GM19468 (cell line): Measurements from ENCODE around the gene TLE4.
"Not testable (repeated sequence)": the region's sequence is repeated elsewhere in the genome, so short reads cannot be mapped to it uniquely, and the experiment has no call there.

Experiments
- ATAC-seq: cut with Tn5 transposase; IDR thresholded peaks from one replicate; pipeline ENCODE4 v1.9.1; 2021; ENCODE audit warnings: mild to moderate bottlenecking, moderate library complexity, moderate number of reproducible peaks; ENCODE audit not compliant: unreplicated experiment; ENCODE audit errors: extremely low read depth

The TLE4 gene

GRCh38 chr9:79571309-79572031 lies at the start of gene TLE4:
Gene TLE4 (plus strand): TSS chr9:79571965. CDS start chr9:79572791, 826 bp downstream.
- ATAC-seq: peak; percentile 93

GRCh38 chr9:79522793-79523192 lies 49.0 kb upstream of the TLE4 start:
- no peak for ATAC-seq

GRCh38 chr9:79524266-79524665 lies 47.5 kb upstream of the TLE4 start:
- ATAC-seq: no peak

DNA sequence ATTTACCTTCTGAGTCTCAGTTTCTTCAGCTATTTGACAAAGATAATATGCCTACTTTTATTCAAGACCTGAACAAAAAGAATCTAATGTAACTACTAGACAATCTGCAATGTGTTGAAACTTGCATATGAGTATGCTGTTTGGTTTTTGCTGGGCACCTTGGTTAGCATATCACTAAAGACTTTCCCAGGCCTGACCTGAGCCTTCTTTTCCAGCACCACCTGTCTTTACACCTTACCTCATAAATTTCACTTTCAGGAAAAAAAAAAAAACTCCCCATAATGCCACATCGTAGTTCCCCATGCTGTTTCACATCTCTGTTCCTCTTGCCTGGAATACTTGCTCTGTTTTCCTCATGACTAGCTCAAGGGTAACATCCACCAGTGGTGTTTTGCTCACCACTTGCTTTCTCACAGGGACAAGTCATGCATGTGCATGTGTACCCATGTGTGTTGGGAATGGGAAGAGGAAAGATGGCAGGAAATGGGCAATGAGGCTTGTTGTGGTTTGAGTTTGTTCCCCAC lies 45.6 kb upstream of the TLE4 start:
- ATAC-seq: no peak

DNA sequence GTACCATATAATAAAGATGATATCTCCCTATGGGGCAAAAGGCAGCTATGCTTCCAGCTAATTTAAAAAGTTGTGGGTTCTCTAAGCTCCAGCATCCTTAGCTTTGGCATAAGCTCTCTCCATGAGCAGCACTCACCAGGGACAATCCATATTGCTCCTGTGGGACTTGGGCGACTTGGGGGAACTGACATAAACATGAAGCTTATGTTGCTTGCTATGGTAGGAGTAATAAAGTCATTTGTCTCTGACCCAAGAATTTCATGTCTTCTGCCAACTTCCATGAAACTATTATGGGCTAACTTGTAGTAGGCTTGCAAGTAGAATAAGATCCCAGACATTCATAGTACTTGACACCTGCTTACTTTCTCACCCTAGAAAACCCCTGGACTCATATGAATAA lies 36.2 kb upstream of the TLE4 start:
- ATAC-seq: no peak

DNA sequence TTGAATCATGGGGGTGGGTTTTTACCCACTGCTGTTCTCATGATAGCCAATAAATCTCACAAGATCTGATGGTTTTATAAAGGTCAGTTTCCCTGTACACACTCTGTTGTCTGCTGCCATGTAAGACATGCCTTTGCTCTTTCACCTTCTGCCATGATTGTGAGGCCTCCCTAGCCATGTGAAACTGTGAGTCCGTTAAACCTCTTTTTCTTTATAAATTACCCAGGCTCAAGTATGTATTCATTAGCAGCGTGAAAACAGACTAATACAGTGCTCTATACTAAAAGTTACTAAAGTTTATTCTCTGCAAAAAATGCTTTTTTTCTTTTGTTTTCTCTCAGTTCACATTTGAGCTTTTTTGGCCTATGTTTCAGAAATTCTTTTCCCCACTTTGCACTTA lies 33.9 kb upstream of the TLE4 start:
- ATAC-seq: no peak

DNA sequence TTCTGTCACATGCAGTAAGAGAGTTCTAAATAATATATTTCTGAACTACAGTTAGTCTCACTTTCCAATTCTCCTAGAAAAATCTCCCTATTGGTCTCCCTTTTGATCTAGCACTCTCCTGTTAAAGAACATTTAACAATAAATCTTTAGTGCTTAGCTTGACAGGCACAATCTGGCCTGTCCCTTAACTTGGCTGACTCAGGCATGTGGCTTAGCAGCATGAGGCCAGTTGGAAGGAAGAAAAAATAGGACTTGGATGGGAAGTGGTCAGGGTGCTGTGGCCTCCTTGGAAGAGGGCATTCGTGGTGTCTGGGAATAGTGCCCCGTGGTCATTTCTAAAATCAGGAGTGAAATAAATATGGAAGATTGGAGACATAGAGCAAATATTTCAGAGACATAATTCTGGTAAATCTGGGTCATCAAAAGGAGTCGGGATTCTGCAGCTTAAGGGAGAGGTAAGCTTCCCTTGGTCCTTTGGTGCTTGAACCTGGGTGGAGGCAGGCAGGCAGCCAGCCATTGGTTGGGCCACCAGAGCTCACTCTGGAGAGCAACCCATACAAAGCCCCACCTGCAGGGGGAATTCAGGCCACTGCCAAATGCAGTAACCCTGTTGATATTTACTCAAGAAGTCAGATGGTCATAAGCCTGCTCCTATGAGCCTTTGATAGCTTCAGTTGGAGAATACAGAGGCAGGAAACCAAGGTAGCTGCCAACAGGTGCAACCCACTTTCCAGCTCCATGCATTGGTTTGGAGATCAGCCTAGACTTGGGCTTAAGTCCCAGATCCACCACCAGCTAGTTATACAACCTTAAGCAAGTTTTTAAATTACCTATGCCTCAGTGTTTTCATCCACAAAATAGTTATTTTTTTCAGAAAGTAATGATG lies 28.8 kb upstream of the TLE4 start:
- no peak for ATAC-seq

- not testable (repeated sequence) for ATAC-seq
Measured at GRCh38 chr9:79544375-79544774, 27.4 kb upstream of the TLE4 start.

GRCh38 chr9:79551586-79551985 lies 20.2 kb upstream of the TLE4 start:
- no peak for ATAC-seq

DNA sequence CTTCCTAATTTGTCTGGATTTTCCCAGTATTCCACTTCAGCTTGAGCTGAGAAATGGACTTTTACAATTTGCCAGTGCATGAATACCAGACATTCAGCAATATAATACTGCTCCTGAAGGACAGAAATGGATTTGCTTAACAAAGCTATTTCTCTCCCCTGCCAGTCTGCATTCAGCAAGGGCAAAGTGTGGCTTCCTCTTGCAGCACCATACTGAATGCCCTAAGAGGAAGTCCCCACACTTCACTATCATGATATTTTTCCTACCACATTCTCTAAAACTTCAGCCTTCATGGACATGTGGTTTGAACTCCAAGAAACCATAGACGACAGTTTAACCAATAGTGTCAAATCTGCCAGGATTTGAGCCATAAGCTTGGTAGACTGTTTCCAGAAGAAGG lies 19.8 kb upstream of the TLE4 start:
- ATAC-seq: no peak

DNA sequence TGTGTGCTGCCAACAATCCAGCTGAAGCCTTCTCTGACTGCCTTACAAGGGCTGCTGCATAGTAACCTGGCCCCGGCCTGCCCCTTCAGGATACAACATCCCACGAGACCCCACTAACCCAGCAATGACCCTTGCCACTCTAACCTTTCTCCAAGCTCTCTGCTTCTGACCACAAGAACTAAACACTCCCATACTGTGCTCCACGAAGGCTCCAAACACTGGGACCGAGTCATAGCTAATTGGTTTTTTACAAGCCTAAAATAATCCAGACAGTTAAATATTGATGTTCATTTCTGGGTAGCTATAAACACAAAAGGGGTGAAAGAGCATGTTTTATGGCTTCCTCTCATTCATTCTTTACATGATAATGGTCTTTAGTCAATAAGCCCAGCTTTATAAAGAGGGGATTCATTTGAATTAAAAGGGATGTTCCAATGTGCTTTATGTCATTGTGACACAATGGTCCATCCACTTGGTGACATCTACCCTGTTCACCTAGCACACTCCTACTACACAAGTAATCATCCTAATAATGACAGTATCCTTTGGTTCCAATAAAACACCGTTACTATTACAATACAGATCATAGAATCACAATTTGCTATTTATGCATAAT lies 16.2 kb upstream of the TLE4 start:
- ATAC-seq: no peak

DNA sequence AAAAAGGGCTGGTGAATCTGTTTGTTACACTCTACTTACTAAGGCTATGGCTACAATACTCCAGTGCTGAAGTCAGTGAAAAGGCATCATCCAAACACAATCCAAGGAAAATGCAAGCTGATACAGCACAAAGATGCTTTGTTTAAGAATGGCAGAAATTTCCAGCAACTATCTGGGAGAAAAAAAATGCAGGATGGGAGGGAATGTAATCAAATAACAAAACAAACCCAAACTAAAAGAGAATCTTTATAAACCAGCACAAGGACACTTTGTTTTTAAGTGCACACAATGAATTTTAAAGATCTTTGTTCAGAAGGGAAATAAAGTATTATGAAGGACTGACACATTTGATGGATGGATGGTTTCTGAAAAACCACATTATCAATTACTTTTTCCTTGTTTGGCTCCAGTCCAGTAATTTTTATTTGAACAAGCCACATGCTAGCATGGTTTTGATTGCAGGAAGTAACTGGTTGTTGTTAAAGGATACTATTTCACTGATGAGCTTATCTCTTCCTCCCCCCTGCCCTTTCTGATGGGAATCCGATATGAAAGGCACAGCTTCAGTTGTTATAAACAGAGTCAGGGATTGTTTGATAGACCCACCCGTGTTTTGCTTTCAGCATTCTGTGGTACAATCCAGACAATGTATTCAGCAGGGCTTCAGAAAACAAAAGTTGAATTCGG lies 12.1 kb upstream of the TLE4 start:
- no peak for ATAC-seq

GRCh38 chr9:79562749-79563386 lies 8.9 kb upstream of the TLE4 start:
- no peak for ATAC-seq

GRCh38 chr9:79564105-79564504 lies 7.7 kb upstream of the TLE4 start:
- ATAC-seq: no peak

GRCh38 chr9:79565245-79565644 lies 6.5 kb upstream of the TLE4 start:
- ATAC-seq: peak; percentile 87

DNA sequence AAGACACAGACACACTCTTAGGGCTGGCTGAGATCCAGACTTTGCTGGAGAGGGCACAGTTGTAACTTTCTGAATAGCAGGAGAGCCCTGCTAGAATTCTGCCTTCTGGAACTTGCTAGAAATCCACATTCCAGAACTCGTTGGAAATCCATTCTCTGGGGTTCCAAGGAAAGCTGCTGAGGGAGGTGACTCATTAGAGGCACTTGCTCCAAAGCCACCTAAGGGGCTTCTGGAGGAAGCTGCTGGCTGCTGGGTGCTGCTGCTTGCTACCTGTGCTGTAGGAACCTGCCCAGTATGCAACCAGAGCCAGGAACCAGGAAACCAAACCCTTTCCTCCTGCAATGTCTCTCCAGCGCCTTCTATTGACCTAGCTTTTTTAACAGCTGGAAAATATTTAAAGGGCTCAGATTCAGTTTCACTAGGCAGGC lies 4.1 kb upstream of the TLE4 start:
- ATAC-seq: no peak

DNA sequence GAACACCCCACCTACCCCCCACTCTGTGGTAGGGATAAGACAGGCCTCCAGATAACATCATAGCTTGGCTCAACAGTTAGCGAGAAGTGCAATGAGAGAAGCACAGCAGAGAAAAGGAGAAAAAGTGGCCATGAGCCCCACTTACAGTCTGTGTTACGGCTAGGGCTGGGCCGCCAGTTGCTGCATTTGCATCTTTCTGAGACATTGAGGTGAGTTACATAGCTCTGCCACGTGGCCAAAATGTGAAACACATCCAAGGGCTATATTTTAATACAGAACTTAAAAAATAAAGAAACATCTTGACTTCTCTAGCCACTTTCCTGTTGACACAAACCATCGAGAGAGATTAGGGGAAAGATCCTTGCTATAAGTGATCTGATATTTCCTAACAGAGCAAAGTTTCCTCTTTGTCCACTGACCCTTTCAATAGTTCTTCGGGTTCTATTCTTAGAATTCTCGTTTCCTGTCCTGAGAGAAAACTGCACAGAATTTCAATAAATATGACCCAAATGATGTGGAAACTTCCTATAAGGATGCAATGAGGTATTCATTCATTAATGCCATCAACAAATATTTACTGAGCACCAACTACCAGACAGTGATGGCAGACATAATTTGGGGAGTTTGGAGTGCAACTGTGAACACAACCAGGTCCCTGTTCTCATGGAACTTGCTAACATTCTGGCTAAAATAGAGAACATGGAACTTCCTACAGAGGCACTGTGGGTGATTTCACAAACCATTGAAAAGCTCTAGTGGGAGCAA lies 3.2 kb upstream of the TLE4 start:
- ATAC-seq: no peak

GRCh38 chr9:79569814-79570447 lies 1.8 kb upstream of the TLE4 start:
- ATAC-seq: no peak
